H1 (cell line): ENCODE results near the gene GPC6. TPM values are rescaled to one million over a fixed set of nuclear protein-coding genes. Genes with fewer than 3 reads are reported as not detected.

Experiments used
- CTCF ChIA-PET: fragments of 300-600 bp; sonication (Branson Sonifier 250); formaldehyde crosslinking; loops from one replicate; lab custom pipeline; 2021; ENCODE audit not compliant: partially characterized antibody; lab: Charles Lee
- POLR2A ChIA-PET: fragments of 300-600 bp; sonication (Branson Sonifier 250); formaldehyde crosslinking; loops from one replicate; lab custom pipeline; 2021; ENCODE audit warnings: inconsistent platforms; ENCODE audit not compliant: partially characterized antibody; lab: Charles Lee
- DNase-seq, 2 experiments: peaks; one replicate each; pipeline versions ENCODE4 v3.0.0 to v3.0.0-alpha.2; 2010 to 2022; ENCODE audit warnings: low spot score in 2 of 2, low read depth in 1 of 2, mixed read lengths in 1 of 2
- FAIRE-seq: peaks from 2 replicates; lab custom pipeline; 2011; peaks lifted over from hg19 to GRCh38; lab: Jason Lieb, UNC
- H2AFZ ChIP-seq: 2 replicates; pipeline ENCODE4 v1.8.1; 2012; ENCODE audit warnings: low read length, inconsistent platforms
- H2AK5ac ChIP-seq: 2 replicates; pipeline ENCODE4 v1.6.1; 2013; ENCODE audit warnings: low read depth, low read length
- H2BK120ac ChIP-seq: replicated peaks from 2 replicates; pipeline ENCODE3; 2013; ENCODE audit warnings: low read depth, low read length, inconsistent platforms
- H2BK12ac ChIP-seq: 2 replicates; pipeline ENCODE4 v1.6.1; 2013; ENCODE audit warnings: low read depth, low read length
- H2BK15ac ChIP-seq: 2 replicates; pipeline ENCODE4 v1.6.1; 2013; ENCODE audit warnings: low read length
- H2BK20ac ChIP-seq: 2 replicates; pipeline ENCODE4 v1.6.1; 2013; ENCODE audit warnings: low read length
- H2BK5ac ChIP-seq: 2 replicates; pipeline ENCODE4 v1.6.1; 2013; ENCODE audit warnings: low read depth, low read length
- H3K14ac ChIP-seq: 2 replicates; pipeline ENCODE4 v1.6.1; 2013; ENCODE audit warnings: inconsistent platforms; ENCODE audit not compliant: insufficient read length
- H3K18ac ChIP-seq: 2 replicates; pipeline ENCODE4 v1.6.1; 2013; ENCODE audit warnings: low read length; ENCODE audit errors: extremely low read depth
- H3K23ac ChIP-seq: 2 replicates; pipeline ENCODE4 v1.6.1; 2013; ENCODE audit warnings: inconsistent platforms; ENCODE audit not compliant: insufficient read length
- H3K23me2 ChIP-seq: 2 replicates; pipeline ENCODE4 v1.6.1; 2013; ENCODE audit warnings: low read depth, low read length
- H3K27ac ChIP-seq: 2 replicates; pipeline ENCODE4 v1.6.1; 2011; ENCODE audit warnings: low read depth, low read length, inconsistent platforms
- H3K27me3 ChIP-seq, 4 experiments: replicated peaks in 1 of 4; 1 replicate in 1 of 4; 2 replicates in 3 of 4; pipeline versions ENCODE4 v1.6.1 to v1.8.1; 2011 to 2013; ENCODE audit warnings: low read length in 3 of 4, mild to moderate bottlenecking in 3 of 4, inconsistent platforms in 2 of 4, mixed read lengths in 2 of 4, moderate library complexity in 1 of 4; ENCODE audit not compliant: control insufficient read depth in 3 of 4, insufficient read depth in 3 of 4; ENCODE audit errors: extremely low read depth in 1 of 4
- H3K36me3 ChIP-seq, 4 experiments: 2 replicates each; pipeline versions ENCODE4 v1.6.1 to v1.8.1; 2011 to 2013; ENCODE audit warnings: mild to moderate bottlenecking in 4 of 4, low read length in 3 of 4, moderate library complexity in 2 of 4, control low read depth in 1 of 4, inconsistent platforms in 1 of 4; ENCODE audit not compliant: insufficient read depth in 4 of 4, control insufficient read depth in 2 of 4
- H3K4ac ChIP-seq: replicated peaks from 2 replicates; pipeline ENCODE3; 2013; ENCODE audit warnings: low read length, low read depth, mixed read lengths, inconsistent platforms; ENCODE audit not compliant: insufficient read length
- H3K4me1 ChIP-seq, 4 experiments: replicated peaks in 1 of 4; 1 replicate in 1 of 4; 2 replicates in 3 of 4; pipeline versions ENCODE4 v1.6.1 to v1.8.1; 2011 to 2013; ENCODE audit warnings: low read length in 3 of 4, inconsistent platforms in 2 of 4, mixed read lengths in 1 of 4; ENCODE audit not compliant: insufficient read depth in 4 of 4, control insufficient read depth in 3 of 4
- H3K4me2 ChIP-seq, 2 experiments: 2 replicates each; pipeline versions ENCODE4 v1.6.1 to v1.8.1; 2011 to 2013; ENCODE audit warnings: low read depth in 2 of 2, low read length in 2 of 2, control low read depth in 1 of 2, inconsistent platforms in 1 of 2, mild to moderate bottlenecking in 1 of 2; ENCODE audit not compliant: insufficient read depth in 1 of 2
- H3K4me3 ChIP-seq, 4 experiments: fragments of 200-600, 300-600 bp in 1 of 4; sonication (generic), shearing (Covaris generic), sonication (Bioruptor Twin) in 1 of 4; 2 replicates each; pipeline versions ENCODE4 v1.5.1 to v1.8.1; 2011 to 2016; ENCODE audit warnings: low read length in 4 of 4, low read depth in 3 of 4, control low read depth in 2 of 4, inconsistent platforms in 2 of 4, mild to moderate bottlenecking in 2 of 4, mixed read lengths in 1 of 4, moderate library complexity in 1 of 4; ENCODE audit not compliant: insufficient read depth in 2 of 4; ENCODE audit errors: extremely low read depth in 1 of 4
- H3K56ac ChIP-seq: replicated peaks from 2 replicates; pipeline ENCODE3; 2013; ENCODE audit warnings: low read depth, mild to moderate bottlenecking, mixed read lengths, low read length, inconsistent platforms; ENCODE audit not compliant: insufficient read length
- H3K79me1 ChIP-seq: 2 replicates; pipeline ENCODE4 v1.6.1; 2013; ENCODE audit warnings: low read depth, low read length, control low read depth
- H3K79me2 ChIP-seq, 2 experiments: 2 replicates each; pipeline versions ENCODE4 v1.6.1 to v1.8.1; 2012 to 2013; ENCODE audit warnings: low read length in 2 of 2, mild to moderate bottlenecking in 2 of 2, inconsistent platforms in 1 of 2; ENCODE audit not compliant: insufficient read depth in 2 of 2, control insufficient read depth in 1 of 2
- H3K9ac ChIP-seq, 4 experiments: replicated peaks in 1 of 4; 1 replicate in 1 of 4; 2 replicates in 3 of 4; pipeline versions ENCODE4 v1.6.1 to v1.8.1; 2011 to 2013; ENCODE audit warnings: low read depth in 3 of 4, low read length in 3 of 4, control low read depth in 2 of 4, mild to moderate bottlenecking in 2 of 4, moderate library complexity in 2 of 4, inconsistent platforms in 1 of 4; ENCODE audit errors: extremely low read depth in 1 of 4
- H3K9me3 ChIP-seq, 2 experiments: 2 replicates each; pipeline versions ENCODE4 v1.6.1 to v1.8.1; 2012 to 2013; ENCODE audit warnings: mild to moderate bottlenecking in 2 of 2, moderate library complexity in 2 of 2, control low read depth in 1 of 2, inconsistent platforms in 1 of 2, low read depth in 1 of 2, low read length in 1 of 2, mixed read lengths in 1 of 2; ENCODE audit not compliant: insufficient read depth in 2 of 2
- H4K20me1 ChIP-seq, 2 experiments: replicated peaks in 1 of 2; 2 replicates each; pipeline versions ENCODE3 to v1.8.1; 2011 to 2013; ENCODE audit warnings: inconsistent platforms in 2 of 2, low read length in 2 of 2, mild to moderate bottlenecking in 1 of 2; ENCODE audit not compliant: insufficient read depth in 2 of 2, control insufficient read depth in 1 of 2
- H4K5ac ChIP-seq: 2 replicates; pipeline ENCODE4 v1.6.1; 2013; ENCODE audit warnings: low read length, low read depth, mixed read lengths, inconsistent platforms; ENCODE audit not compliant: insufficient read length
- H4K8ac ChIP-seq: 2 replicates; pipeline ENCODE4 v1.8.0; 2013; ENCODE audit warnings: mild to moderate bottlenecking, moderate library complexity, low read length, inconsistent platforms; ENCODE audit not compliant: insufficient read depth; ENCODE audit errors: extremely low read depth
- H4K91ac ChIP-seq: replicated peaks from 2 replicates; pipeline ENCODE3; 2013; ENCODE audit warnings: low read length, mixed read lengths, inconsistent platforms; ENCODE audit not compliant: insufficient read length
- CBX5 ChIP-seq: fragments of 300-800, 300-1000 bp; sonication (generic); IDR thresholded peaks from 2 replicates; pipeline ENCODE4 v1.7.1; 2016; ENCODE audit warnings: antibody characterized with exemption, low read length, low read depth
- CEBPB ChIP-seq: IDR thresholded peaks from 2 replicates; pipeline ENCODE4 v1.6.1; 2012; ENCODE audit warnings: low read depth, low read length
- CHD2 ChIP-seq: IDR thresholded peaks from 2 replicates; pipeline ENCODE4 v1.6.1; 2012; ENCODE audit warnings: low read length, improper control_type of control experiment
- CREB1 ChIP-seq: IDR thresholded peaks from 2 replicates; pipeline ENCODE4 v1.6.1; 2012; ENCODE audit warnings: inconsistent platforms
- HDAC6 ChIP-seq: IDR thresholded peaks from one replicate; pipeline ENCODE4 v1.7.1; 2012; ENCODE audit warnings: low read depth, mild to moderate bottlenecking, inconsistent platforms, low read length, moderate library complexity
- JUND ChIP-seq: IDR thresholded peaks from 2 replicates; pipeline ENCODE4 v1.6.1; 2011; ENCODE audit warnings: mild to moderate bottlenecking, improper control_type of control experiment, low read length
- KDM1A ChIP-seq: fragments of 200-600, 300-600 bp; sonication (generic); IDR thresholded peaks from 2 replicates; pipeline ENCODE4 v1.7.1; 2016; ENCODE audit warnings: mild to moderate bottlenecking, low read length, borderline replicate concordance
- NANOG ChIP-seq: IDR thresholded peaks from 2 replicates; pipeline ENCODE4 v1.6.1; 2011; ENCODE audit warnings: low read length, low read depth, mild to moderate bottlenecking, inconsistent platforms; ENCODE audit not compliant: insufficient read depth, poor library complexity, severe bottlenecking
- SIRT6 ChIP-seq: IDR thresholded peaks from one replicate; pipeline ENCODE4 v1.7.1; 2012; ENCODE audit warnings: low read length, inconsistent platforms
- TAF1 ChIP-seq: IDR thresholded peaks from 2 replicates; pipeline ENCODE4 v1.6.1; 2011; ENCODE audit warnings: mild to moderate bottlenecking, low read depth, low read length
- TAF7 ChIP-seq: optimal IDR thresholded peaks from 2 replicates; pipeline ENCODE3; 2011; ENCODE audit warnings: low read depth, mild to moderate bottlenecking, inconsistent platforms, low read length, moderate library complexity, borderline replicate concordance
- USF2 ChIP-seq: IDR thresholded peaks from 2 replicates; pipeline ENCODE4 v1.6.1; 2011; ENCODE audit warnings: low read length, improper control_type of control experiment
- WGBS, 2 experiments: shearing (Covaris generic) in 1 of 2; methylation state at CpG; one replicate each; pipeline versions ENCODE4 v1.1.6 to v1.1.7; 2013 to 2015; ENCODE audit warnings: low lambda C conversion rate in 2 of 2, mixed read lengths in 2 of 2, inconsistent platforms in 1 of 2, low coverage in 1 of 2, missing lambda C conversion rate in 1 of 2; ENCODE audit not compliant: insufficient replicate concordance in 2 of 2, insufficient coverage in 1 of 2, insufficient read length in 1 of 2; ENCODE audit errors: extremely low coverage in 1 of 2, missing lambda C conversion rate in 1 of 2; 5-methylcytosine and 5-hydroxymethylcytosine counted together
- polyA plus RNA-seq, 7 experiments: library from polyadenylated mRNA; depleted of rRNA in 3 of 7; stranded (reverse) in 5 of 7; unstranded in 2 of 7; fragments of >200 nt in 5 of 7; fragments of 200-250 nt in 2 of 7; gene quantifications; 1 replicate in 5 of 7; 2 replicates in 1 of 7; 4 replicates in 1 of 7; pipeline versions ENCODE4 v1.2.1 to v1.2.3, GENCODE V29; 2011 to 2013; ENCODE audit warnings: missing spikeins in 2 of 7, mixed read lengths in 2 of 7
- total RNA-seq: library from RNA; stranded (reverse); fragmentation: NEBNext Ultra II Directional; extraction: Animal tissue kit (Norgen Biotek cat#: 25700); gene quantifications from 2 replicates; pipeline ENCODE4 v1.2.1, GENCODE V29; 2021

GPC6 gene
- total and polyA plus RNA-seq, 2 of the 8 experiments (the other 6 are each of a cell fraction or from before 2014, with no cell fraction given): 5.4 to 12.0 TPM

GRCh38 chr13:93472296-93472695, 245.7 kb downstream of the GPC6 start:
- H4K8ac ChIP-seq: no peak overlapping the region
- WGBS, 2 experiments: 84% methylated on average over 7 of the region's 7 CpGs; no CpG with 5 or more reads in 1 of the 2 experiments
- no peak overlapping the region for H3K4me2 ChIP-seq
- H3K4me3 ChIP-seq: no peak overlapping the region
- H2BK12ac ChIP-seq: no peak overlapping the region
- no peak overlapping the region for H4K91ac ChIP-seq
- H3K27me3 ChIP-seq: no peaks in the 10 kb centered on the region
- H2BK20ac ChIP-seq: no peak overlapping the region
- no peak overlapping the region for H3K27ac ChIP-seq
- FAIRE-seq (no peak), DNase-seq (no peak)
- H3K56ac ChIP-seq: no peak overlapping the region
- no peak overlapping the region for H3K18ac ChIP-seq
- no peak overlapping the region for H3K9ac ChIP-seq
- no peak overlapping the region for H2AK5ac ChIP-seq
- H3K9me3 ChIP-seq: peaks cover 0 to 3% of the 10 kb centered on the region in 2 experiments; a peak in 1 of 4 replicates
- no peak overlapping the region for H3K23ac ChIP-seq
- H4K5ac ChIP-seq: no peak overlapping the region
- H3K23me2 ChIP-seq: 0 out of 2 replicates have a peak, but pooled peaks cover 2% of the 10 kb centered on the region
- H2BK15ac ChIP-seq: no peak overlapping the region
- CTCF ChIA-PET: interaction anchor here (0.6 kb wide), 1 partner anchor 441 kb away, joined by 3 read pairs; no protein-coding TSS in a partner anchor
- H2BK5ac ChIP-seq: no peak overlapping the region
- H4K20me1 ChIP-seq: no peaks in the 10 kb centered on the region
- no peaks in the 10 kb centered on the region; the same call in 1 of the 2 replicates for H3K79me1 ChIP-seq
- H3K79me2 ChIP-seq: no peaks in the 10 kb centered on the region
- H3K4ac ChIP-seq: no peak overlapping the region
- TF ChIP-seq SIRT6 (no peak), CBX5 (no peak), KDM1A (no peak), HDAC6 (no peak), NANOG (no peak), CREB1 (no peak), TAF1 (no peak), JUND (no peak), CHD2 (no peak), TAF7 (no peak), CEBPB (no peak), USF2 (no peak)
- peaks cover 0 to 4% (median 0%) of the 10 kb centered on the region in 4 experiments; a peak in 1 of 7 replicates for H3K4me1 ChIP-seq
- H2BK120ac ChIP-seq: no peak overlapping the region
- no peak overlapping the region for H3K14ac ChIP-seq
- POLR2A ChIA-PET: interaction anchor here (1.1 kb wide), 1 partner anchor 10 kb away, joined by 3 read pairs; no protein-coding TSS in a partner anchor
- H3K36me3 ChIP-seq: peaks cover 0 to 2% (median 0%) of the 10 kb centered on the region in 4 experiments; a peak in 1 of 8 replicates
- H2AFZ ChIP-seq: no peak overlapping the region
